Lung (tissue), 12 donors: ENCODE data around the gene STRAP. TPM values are rescaled to one million over a fixed set of nuclear protein-coding genes. Genes with fewer than 3 reads are reported as not detected.

Source experiments
- ATAC-seq: fragments of 200-7000 bp; cut with Tn5 transposase; one replicate; pipeline ENCODE4 v1.9.1; 2020; ENCODE audit warnings: moderate number of reproducible peaks; ENCODE audit not compliant: insufficient read depth, low FRiP score
- DNase-seq, 3 donors: peaks; one replicate each; pipeline ENCODE4 v3.0.0-alpha.2; 2013 to 2017
- H3K27ac ChIP-seq, 2 donors: one replicate each; pipeline ENCODE4 v1.5.1; 2013; ENCODE audit warnings: mild to moderate bottlenecking in 2 of 2, moderate library complexity in 2 of 2, control low read depth in 1 of 2, inconsistent platforms in 1 of 2, low read depth in 1 of 2, low read length in 1 of 2
- H3K27me3 ChIP-seq, 3 donors: one replicate each; pipeline ENCODE4 v1.5.1; 2013; ENCODE audit warnings: low read length in 2 of 3; ENCODE audit not compliant: control insufficient read depth in 3 of 3, insufficient read depth in 3 of 3
- H3K36me3 ChIP-seq, 4 donors: one replicate each; pipeline ENCODE4 v1.5.1; 2013; ENCODE audit warnings: low read length in 4 of 4, mild to moderate bottlenecking in 1 of 4, moderate library complexity in 1 of 4; ENCODE audit not compliant: control insufficient read depth in 4 of 4, insufficient read depth in 4 of 4
- H3K4me1 ChIP-seq, 5 donors: one replicate each; pipeline ENCODE4 v1.5.1; 2013; ENCODE audit warnings: low read length in 5 of 5, mild to moderate bottlenecking in 2 of 5, moderate library complexity in 1 of 5; ENCODE audit not compliant: control insufficient read depth in 5 of 5, insufficient read depth in 5 of 5
- H3K4me3 ChIP-seq: one replicate; pipeline ENCODE4 v1.5.1; 2013; ENCODE audit warnings: mild to moderate bottlenecking, control low read depth, moderate library complexity
- H3K9ac ChIP-seq, 2 donors: one replicate each; pipeline ENCODE4 v1.5.1; 2013; ENCODE audit warnings: low read length in 2 of 2, control low read depth in 1 of 2; ENCODE audit not compliant: insufficient read depth in 1 of 2
- H3K9me3 ChIP-seq, 4 donors: one replicate each; pipeline ENCODE4 v1.5.1; 2013; ENCODE audit warnings: low read length in 3 of 4, mild to moderate bottlenecking in 1 of 4, moderate library complexity in 1 of 4; ENCODE audit not compliant: control insufficient read depth in 4 of 4, insufficient read depth in 3 of 4
- WGBS, 2 donors: extraction: QIAGEN DNeasy Blood & Tissue Kit; methylation state at CpG; one replicate each; pipeline ENCODE4 v1.1.7; 2013; 5-methylcytosine and 5-hydroxymethylcytosine counted together
- polyA plus RNA-seq, 2 donors: library from polyadenylated mRNA; stranded (reverse); fragments of 200-250 nt; gene quantifications; one replicate each; pipeline ENCODE4 v1.2.1, GENCODE V29; 2013
- total RNA-seq, 2 donors: library from RNA; depleted of rRNA in 1 of 2; stranded (reverse); fragments of >200 nt in 1 of 2; gene quantifications; one replicate each; pipeline ENCODE4 v1.2.1, GENCODE V29; 2014 to 2021
- TF ChIP-seq, protein P1 (sequence below): IDR thresholded peaks from 2 replicates; pipeline ENCODE4 v1.5.1; 2012; ENCODE audit warnings: mild to moderate bottlenecking; ENCODE audit errors: control extremely low read depth, extremely low read depth
- donor health status: control.
- donor health status: control.
- donor health status: Bipolar disorder and iron deficiency.
- donor health status: healthy.
- donor health status: DM: yes; HTN: yes; CAD: no.

The STRAP gene
- total and polyA plus RNA-seq, 4 donors, result 53.8 to 88.5 (median 82.7) TPM

DNA sequence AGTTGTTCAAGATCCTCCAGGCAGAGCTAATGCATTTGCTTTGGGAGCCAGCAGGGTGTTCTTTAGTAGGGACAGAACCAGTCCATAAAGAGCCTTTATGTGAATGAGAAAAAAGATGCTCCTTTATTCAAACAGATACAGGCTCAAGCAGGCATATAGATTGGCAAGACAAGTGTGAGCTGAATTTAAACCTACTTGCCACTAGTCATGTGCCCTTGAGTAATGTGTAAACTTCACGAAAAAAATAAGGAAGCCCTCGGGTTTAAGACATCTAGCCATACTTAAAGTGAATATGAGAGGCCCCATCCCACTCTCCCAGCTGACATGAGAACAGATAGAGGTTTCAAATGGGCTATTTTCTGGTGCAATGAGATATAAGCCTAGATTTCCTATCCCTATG lies 43.1 kb upstream of the STRAP start:
- no peak for DNase-seq
- WGBS, 2 donors, result 58 to 67% methylated on average over 2 of the region's 2 CpGs

DNA sequence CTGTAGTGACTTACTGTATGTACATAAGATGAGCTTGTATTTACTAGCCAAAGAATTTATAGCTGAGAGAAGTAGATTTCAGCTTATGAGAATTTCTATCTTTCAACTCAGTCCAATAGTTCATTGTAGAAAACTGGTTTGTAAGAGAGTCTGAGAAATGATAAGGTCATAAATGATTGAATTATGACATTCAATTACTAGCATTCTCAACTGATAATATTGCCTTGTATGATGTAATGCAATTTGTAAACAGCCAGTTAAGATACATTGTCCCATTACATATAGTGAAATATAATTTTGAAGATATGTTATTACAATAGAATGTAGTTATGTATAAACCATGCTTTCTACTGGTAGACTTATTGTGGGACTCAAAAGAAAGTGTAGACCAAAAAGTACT lies 42.5 kb upstream of the STRAP start:
- TF ChIP-seq, protein P1, sequence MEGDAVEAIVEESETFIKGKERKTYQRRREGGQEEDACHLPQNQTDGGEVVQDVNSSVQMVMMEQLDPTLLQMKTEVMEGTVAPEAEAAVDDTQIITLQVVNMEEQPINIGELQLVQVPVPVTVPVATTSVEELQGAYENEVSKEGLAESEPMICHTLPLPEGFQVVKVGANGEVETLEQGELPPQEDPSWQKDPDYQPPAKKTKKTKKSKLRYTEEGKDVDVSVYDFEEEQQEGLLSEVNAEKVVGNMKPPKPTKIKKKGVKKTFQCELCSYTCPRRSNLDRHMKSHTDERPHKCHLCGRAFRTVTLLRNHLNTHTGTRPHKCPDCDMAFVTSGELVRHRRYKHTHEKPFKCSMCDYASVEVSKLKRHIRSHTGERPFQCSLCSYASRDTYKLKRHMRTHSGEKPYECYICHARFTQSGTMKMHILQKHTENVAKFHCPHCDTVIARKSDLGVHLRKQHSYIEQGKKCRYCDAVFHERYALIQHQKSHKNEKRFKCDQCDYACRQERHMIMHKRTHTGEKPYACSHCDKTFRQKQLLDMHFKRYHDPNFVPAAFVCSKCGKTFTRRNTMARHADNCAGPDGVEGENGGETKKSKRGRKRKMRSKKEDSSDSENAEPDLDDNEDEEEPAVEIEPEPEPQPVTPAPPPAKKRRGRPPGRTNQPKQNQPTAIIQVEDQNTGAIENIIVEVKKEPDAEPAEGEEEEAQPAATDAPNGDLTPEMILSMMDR, result no peak
- Histone ChIP-seq H3K4me3 (no peak overlapping the region), H3K36me3 (no peaks in the 10 kb centered on the region), H3K4me1 (no peaks in the 10 kb centered on the region), H3K9me3 (no peaks in the 10 kb centered on the region), H3K9ac (no peak overlapping the region), H3K27me3 (peaks cover 0 to 11% (median 10%) of the 10 kb centered on the region in 3 donors), H3K27ac (no peak overlapping the region)
- ATAC-seq (no peak), DNase-seq (no peak)

More for the DNA sequence above, 43.1 kb upstream of the STRAP start:
- peaks cover 0 to 11% (median 5%) of the 10 kb centered on the region in 3 donors for H3K27me3 ChIP-seq
- H3K27ac ChIP-seq, result no peak overlapping the region
- no peak overlapping the region for H3K4me3 ChIP-seq
- TF ChIP-seq, protein P1, result no peak
- no peaks in the 10 kb centered on the region for H3K4me1 ChIP-seq
- no peaks in the 10 kb centered on the region for H3K36me3 ChIP-seq
- no peak overlapping the region for H3K9ac ChIP-seq
- no peaks in the 10 kb centered on the region for H3K9me3 ChIP-seq
- no peak for ATAC-seq

DNA sequence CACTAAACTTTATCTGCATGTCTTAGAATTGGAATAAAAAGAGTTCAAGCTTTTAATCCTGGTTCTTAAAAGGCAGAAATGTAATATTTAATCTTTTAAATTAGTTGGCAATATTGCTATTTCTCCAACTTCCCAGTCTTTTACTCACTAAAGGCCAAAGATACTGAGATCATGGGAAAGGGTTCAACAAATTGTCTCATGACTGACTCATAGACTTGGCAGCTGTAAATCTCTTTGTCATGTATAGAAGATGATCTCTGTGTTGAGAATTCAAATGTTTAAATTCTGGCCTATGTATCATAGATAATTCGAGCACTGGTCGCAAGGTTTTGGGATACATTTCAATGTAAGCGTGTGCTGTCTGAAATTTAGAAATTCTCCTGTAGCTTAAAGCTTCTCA lies 40.1 kb upstream of the STRAP start:
- H3K4me3 ChIP-seq, result no peak overlapping the region
- ATAC-seq (no peak), DNase-seq (no peak)
- no peak overlapping the region for H3K27ac ChIP-seq
- H3K9me3 ChIP-seq, result no peaks in the 10 kb centered on the region
- no peak overlapping the region for H3K9ac ChIP-seq
- TF ChIP-seq, protein P1, result no peak
- H3K36me3 ChIP-seq, result no peaks in the 10 kb centered on the region
- H3K4me1 ChIP-seq, result no peaks in the 10 kb centered on the region
- WGBS, 2 donors, result 93 to 95% methylated on average over 3 of the region's 3 CpGs
- H3K27me3 ChIP-seq, result peaks cover 0 to 11% (median 11%) of the 10 kb centered on the region in 3 donors

DNA sequence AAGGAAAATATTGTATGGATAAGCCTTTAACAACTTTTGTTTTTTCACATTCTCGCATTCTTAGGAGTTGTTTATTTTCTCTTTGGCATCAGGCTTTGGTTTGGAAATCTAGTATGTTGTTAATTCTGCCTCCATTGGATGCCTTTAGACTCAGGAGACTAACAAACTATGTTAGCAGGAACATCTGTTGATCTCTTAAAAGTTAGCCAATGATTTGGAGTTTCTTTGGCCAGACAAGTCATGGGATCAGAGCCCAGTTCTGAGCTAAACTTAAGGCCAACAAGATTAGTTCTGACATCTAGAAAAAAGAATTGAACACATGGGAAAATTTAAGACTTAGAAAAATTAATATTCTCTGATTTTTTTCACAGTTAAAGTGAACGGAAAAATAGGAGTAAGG lies 35.3 kb upstream of the STRAP start:
- Histone ChIP-seq H3K36me3 (no peaks in the 10 kb centered on the region), H3K27me3 (peaks cover 0 to 8% (median 3%) of the 10 kb centered on the region in 3 donors), H3K4me3 (no peak overlapping the region), H3K27ac (no peak overlapping the region), H3K4me1 (peaks cover 0 to 8% (median 0%) of the 10 kb centered on the region in 5 donors), H3K9me3 (no peaks in the 10 kb centered on the region), H3K9ac (no peak overlapping the region)
- no peak for ATAC-seq
- TF ChIP-seq, protein P1, result no peak
- DNase-seq, result peak in 2 of 3 donors; percentile 66 to 77
- 81 to 91% methylated on average over 2 of the region's 2 CpGs for WGBS, 2 donors
